ENCODE measurements around the gene RNF223.

- TF ChIP-seq POLR2AphosphoS5 (IDR thresholded peaks at IDR 0.05) (peak in 2 of 3 donors; percentile 12 to 26), CTCF (IDR thresholded peaks at IDR 0.05 in 8 of 11, conservative IDR thresholded peaks at IDR 0.05 in 3 of 11) (no peak)
Observed at GRCh38 chr1:1021010-1021919, 52.8 kb downstream of the RNF223 start.

All from spleen (tissue), 7 donors.